ENCODE results near the gene TUBGCP6.

Gene TUBGCP6

DNA sequence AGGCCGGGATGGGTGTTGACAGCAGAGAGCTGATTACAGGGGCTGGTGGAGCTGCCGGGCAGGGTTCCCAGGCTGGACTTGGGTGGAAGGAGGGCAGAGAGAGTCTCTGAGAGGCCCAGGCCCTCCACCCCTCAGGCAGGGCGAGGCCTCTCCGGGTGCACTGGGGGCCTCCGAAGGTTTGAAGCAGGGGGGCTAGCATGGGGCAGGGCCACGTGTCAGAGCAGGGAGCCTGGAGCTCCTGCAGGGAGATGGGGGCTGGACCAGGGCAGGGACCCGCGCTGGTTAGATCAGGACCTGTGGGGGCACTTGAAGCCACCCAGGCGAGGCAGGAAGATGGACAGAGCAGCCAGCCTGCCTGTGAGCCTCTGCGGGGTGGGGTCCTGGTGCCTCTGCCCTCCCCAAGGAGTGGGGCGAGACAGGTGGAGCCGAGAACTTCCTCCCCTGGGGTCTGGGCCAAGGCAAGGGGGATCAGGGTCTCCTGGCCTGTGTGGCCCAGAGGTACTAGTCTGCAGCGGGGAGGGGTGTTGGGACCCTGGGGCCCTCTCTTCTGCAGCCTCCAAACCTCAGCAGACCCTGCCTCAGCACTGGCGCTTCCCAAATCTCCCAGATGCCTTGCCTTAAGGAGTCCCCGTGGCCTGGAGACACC lies 73.4 kb downstream of the TUBGCP6 start:
- Histone ChIP-seq H3F3A (ENCODE audit: low read depth) (no peaks in the 10 kb centered on the region), H3K79me2 (ENCODE audit: insufficient read depth, low read length) (no peaks in the 10 kb centered on the region), H3K36me3 (ENCODE audit: insufficient read depth, low read length) (no peaks in the 10 kb centered on the region), H3K27me3 (ENCODE audit: insufficient read depth, low read length, poor library complexity, severe bottlenecking) (no peaks in the 10 kb centered on the region), H3K4me1 (ENCODE audit: insufficient read depth, low read length, poor library complexity, severe bottlenecking) (no peaks in the 10 kb centered on the region), H3K4me3 (ENCODE audit: low read length, poor library complexity, severe bottlenecking) (no peak overlapping the region), H3K9me2 (replicated peaks; ENCODE audit: low read depth, low read length) (no peaks in the 10 kb centered on the region), H4K20me1 (ENCODE audit: insufficient read depth, low read length, poor library complexity, severe bottlenecking) (no peaks in the 10 kb centered on the region), H3K9ac (ENCODE audit: low read depth, low read length, poor library complexity, severe bottlenecking) (no peak overlapping the region), H3K9me3 (ENCODE audit: insufficient read depth, low read depth, low read length) (no peaks in the 10 kb centered on the region), H2AFZ (ENCODE audit: low read length) (no peak overlapping the region), H3K4me2 (ENCODE audit: low read depth, low read length, poor library complexity, severe bottlenecking) (no peak overlapping the region)
- TF ChIP-seq CTCF (conservative IDR thresholded peaks at IDR 0.05; ENCODE audit: low read length) (no peak), EZH2phosphoT487 (IDR thresholded peaks at IDR 0.05; ENCODE audit: borderline replicate concordance) (no peak)

GRCh38 chr22:50170453-50171318 lies 74.1 kb downstream of the TUBGCP6 start, which contains the start of gene PANX2:
TSS of gene PANX2 (plus strand) at chr22:50170731. CDS start at chr22:50170731, 0 bp downstream.
- no peaks in the 10 kb centered on the region for H3K4me1 ChIP-seq (ENCODE audit: insufficient read depth, low read length, poor library complexity, severe bottlenecking)
- H2AFZ ChIP-seq (ENCODE audit: low read length) = no peak within 1 kb of the TSS
- H3K9ac ChIP-seq (ENCODE audit: low read depth, low read length, poor library complexity, severe bottlenecking) = no peak within 1 kb of the TSS
- H3K4me3 ChIP-seq (ENCODE audit: low read length, poor library complexity, severe bottlenecking) = no peak within 1 kb of the TSS
- H3K79me2 ChIP-seq (ENCODE audit: insufficient read depth, low read length) = no peaks in the 10 kb centered on the region
- no peaks in the 10 kb centered on the region for H3K9me3 ChIP-seq (ENCODE audit: insufficient read depth, low read depth, low read length)
- TF ChIP-seq EZH2phosphoT487 (IDR thresholded peaks at IDR 0.05; ENCODE audit: borderline replicate concordance) (no peak), CTCF (conservative IDR thresholded peaks at IDR 0.05; ENCODE audit: low read length) (no peak)
- H3K4me2 ChIP-seq (ENCODE audit: low read depth, low read length, poor library complexity, severe bottlenecking) = no peak within 1 kb of the TSS
- H3F3A ChIP-seq (ENCODE audit: low read depth) = no peaks in the 10 kb centered on the region
- no peaks in the 10 kb centered on the region for H3K36me3 ChIP-seq (ENCODE audit: insufficient read depth, low read length)
- H4K20me1 ChIP-seq (ENCODE audit: insufficient read depth, low read length, poor library complexity, severe bottlenecking) = no peaks in the 10 kb centered on the region
- no peaks in the 10 kb centered on the region for H3K9me2 ChIP-seq (replicated peaks; ENCODE audit: low read depth, low read length)
- H3K27me3 ChIP-seq (ENCODE audit: insufficient read depth, low read length, poor library complexity, severe bottlenecking) = no peaks in the 10 kb centered on the region

GRCh38 chr22:50169774-50170341 lies 75.0 kb downstream of the TUBGCP6 start:
- Histone ChIP-seq H3K4me1 (ENCODE audit: insufficient read depth, low read length, poor library complexity, severe bottlenecking) (no peaks in the 10 kb centered on the region), H2AFZ (ENCODE audit: low read length) (no peak overlapping the region), H3K27me3 (ENCODE audit: insufficient read depth, low read length, poor library complexity, severe bottlenecking) (no peaks in the 10 kb centered on the region), H3F3A (ENCODE audit: low read depth) (no peaks in the 10 kb centered on the region), H3K36me3 (ENCODE audit: insufficient read depth, low read length) (no peaks in the 10 kb centered on the region), H3K79me2 (ENCODE audit: insufficient read depth, low read length) (no peaks in the 10 kb centered on the region), H3K4me2 (ENCODE audit: low read depth, low read length, poor library complexity, severe bottlenecking) (no peak overlapping the region), H4K20me1 (ENCODE audit: insufficient read depth, low read length, poor library complexity, severe bottlenecking) (no peaks in the 10 kb centered on the region), H3K4me3 (ENCODE audit: low read length, poor library complexity, severe bottlenecking) (no peak overlapping the region), H3K9me2 (replicated peaks; ENCODE audit: low read depth, low read length) (no peaks in the 10 kb centered on the region), H3K9me3 (ENCODE audit: insufficient read depth, low read depth, low read length) (no peaks in the 10 kb centered on the region), H3K9ac (ENCODE audit: low read depth, low read length, poor library complexity, severe bottlenecking) (no peak overlapping the region)
- TF ChIP-seq CTCF (conservative IDR thresholded peaks at IDR 0.05; ENCODE audit: low read length) = no peak
- TF ChIP-seq EZH2phosphoT487 (IDR thresholded peaks at IDR 0.05; ENCODE audit: borderline replicate concordance) = no peak
